GM19397 (cell line): ENCODE data around the gene TMEM54.

Experiments used
- ATAC-seq: cut with Tn5 transposase; IDR thresholded peaks from one replicate; pipeline ENCODE4 v1.9.1; 2021; ENCODE audit warnings: mild to moderate bottlenecking, moderate library complexity; ENCODE audit not compliant: unreplicated experiment

Gene TMEM54

DNA sequence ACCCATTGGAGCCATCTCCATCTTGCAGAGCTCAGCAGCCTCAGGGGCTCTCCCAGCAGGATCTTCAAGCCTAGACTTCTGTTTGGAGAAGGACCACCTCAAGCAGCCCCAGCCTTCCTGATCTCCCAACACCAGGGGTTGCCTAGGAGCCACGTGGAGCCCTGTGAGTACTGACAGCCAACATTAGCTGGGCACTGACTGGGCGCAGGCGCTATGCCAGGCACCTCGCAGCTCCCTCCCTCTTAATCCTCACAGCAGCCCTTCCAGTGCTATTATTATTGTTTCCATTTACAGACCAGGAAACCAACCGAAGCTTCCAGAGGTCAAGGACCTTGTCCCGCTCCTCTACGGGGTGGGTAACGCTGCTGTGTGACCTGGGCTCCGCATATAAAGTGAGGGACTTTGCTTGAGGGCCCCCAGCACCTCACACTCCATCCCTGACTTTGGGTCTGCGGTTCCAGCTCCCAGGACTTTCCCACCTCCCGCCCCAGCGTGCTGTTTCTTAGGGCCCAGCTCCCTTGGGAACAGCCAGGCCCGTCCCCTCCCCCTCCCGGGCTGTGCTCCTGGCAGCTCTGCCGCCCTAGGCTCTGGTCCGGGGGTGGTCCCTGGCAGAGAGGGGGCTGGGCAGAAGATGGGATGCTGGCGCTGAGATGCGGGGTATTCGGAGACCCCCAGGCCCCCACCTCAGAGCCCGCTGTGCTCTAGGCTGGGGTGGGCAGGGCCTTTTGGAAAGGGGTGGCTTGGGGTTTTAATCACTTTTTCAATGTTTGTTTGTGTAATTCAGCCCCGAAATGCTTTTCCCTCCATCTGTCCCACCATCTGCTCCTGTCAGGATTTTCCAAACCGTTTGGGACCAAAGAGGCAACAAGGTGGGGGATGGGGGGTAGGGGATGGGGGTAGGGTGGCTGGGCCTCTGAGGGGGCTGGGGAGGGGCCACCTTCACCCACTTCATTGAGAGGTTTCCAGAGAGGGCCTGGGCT is 19.0 kb downstream of the TMEM54 start:
- ATAC-seq, result no peak

- no peak for ATAC-seq
Measured at GRCh38 chr1:32881291-32881690, 19.9 kb downstream of the TMEM54 start.

DNA sequence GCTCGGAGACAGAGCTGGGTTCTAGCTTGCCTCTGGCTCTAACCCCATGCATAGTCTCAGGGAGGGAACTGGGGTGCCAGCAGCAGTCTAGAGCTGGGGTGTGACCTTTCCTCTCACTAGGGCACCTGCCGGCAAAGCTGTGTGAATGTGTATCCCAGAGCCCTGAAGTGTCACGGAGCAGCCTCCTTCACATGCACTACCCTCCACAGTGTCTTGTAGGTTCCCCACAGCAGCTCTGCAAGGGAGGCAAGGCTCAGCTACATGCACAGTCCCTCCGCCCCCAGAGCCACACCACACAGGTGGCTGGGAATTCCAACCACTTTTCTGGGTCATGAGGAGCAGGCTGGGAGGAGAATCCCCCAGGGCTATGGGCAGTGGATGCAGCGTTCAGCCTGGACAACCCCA is 22.6 kb downstream of the TMEM54 start:
- no peak for ATAC-seq

GRCh38 chr1:32878183-32878582 is 23.0 kb downstream of the TMEM54 start:
- ATAC-seq, result no peak

- ATAC-seq, result no peak
Measured at GRCh38 chr1:32877211-32878110, 23.7 kb downstream of the TMEM54 start.

GRCh38 chr1:32876341-32877210 is 24.6 kb downstream of the TMEM54 start:
- no peak for ATAC-seq

DNA sequence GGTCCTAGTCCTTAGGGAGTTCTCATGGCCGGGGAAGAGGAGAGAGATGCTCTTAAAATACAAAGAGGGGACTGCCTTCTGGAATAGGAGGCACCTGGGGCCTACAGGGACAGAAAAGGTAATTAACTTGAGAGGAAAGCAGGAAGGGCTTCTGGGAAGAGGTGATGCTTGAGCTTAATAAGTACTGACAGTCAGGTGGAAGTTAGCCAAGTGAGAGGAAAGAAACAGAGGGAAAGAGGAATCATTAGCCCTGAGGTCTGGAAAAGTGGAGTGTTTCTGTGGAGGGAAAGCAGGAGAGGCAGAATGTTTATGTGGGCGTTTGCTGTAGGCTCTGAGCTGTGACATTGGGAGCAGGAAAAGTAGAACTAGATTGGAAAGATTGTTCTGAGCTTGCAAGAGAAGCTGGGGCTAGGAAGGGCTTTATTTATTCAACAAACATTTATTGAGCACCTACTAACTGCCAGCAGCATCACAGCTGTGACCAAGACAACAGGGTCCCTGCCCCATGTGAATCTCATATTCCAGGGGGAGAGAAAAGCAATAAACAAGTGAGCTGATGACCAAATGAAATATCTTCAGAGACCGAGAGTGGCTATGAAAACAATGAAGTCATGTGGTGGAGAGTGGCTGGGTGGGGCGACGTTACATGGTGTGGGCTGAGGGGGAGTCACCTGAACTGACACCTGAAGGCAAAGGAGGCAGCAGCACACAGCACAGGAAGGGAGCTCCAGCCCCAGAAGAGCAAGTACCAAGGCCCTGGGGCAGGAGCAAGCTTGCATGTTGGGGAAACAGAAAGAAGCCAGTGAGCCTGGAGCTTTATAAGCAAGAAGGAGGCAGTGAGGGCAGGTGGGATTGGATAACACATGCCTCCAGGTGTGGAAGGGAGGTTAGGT is 26.1 kb downstream of the TMEM54 start:
- ATAC-seq, result no peak

- no peak for ATAC-seq
Measured at GRCh38 chr1:32873484-32873883, 27.7 kb downstream of the TMEM54 start.

- no peak for ATAC-seq
Measured at GRCh38 chr1:32872192-32872460, 29.1 kb downstream of the TMEM54 start.

DNA sequence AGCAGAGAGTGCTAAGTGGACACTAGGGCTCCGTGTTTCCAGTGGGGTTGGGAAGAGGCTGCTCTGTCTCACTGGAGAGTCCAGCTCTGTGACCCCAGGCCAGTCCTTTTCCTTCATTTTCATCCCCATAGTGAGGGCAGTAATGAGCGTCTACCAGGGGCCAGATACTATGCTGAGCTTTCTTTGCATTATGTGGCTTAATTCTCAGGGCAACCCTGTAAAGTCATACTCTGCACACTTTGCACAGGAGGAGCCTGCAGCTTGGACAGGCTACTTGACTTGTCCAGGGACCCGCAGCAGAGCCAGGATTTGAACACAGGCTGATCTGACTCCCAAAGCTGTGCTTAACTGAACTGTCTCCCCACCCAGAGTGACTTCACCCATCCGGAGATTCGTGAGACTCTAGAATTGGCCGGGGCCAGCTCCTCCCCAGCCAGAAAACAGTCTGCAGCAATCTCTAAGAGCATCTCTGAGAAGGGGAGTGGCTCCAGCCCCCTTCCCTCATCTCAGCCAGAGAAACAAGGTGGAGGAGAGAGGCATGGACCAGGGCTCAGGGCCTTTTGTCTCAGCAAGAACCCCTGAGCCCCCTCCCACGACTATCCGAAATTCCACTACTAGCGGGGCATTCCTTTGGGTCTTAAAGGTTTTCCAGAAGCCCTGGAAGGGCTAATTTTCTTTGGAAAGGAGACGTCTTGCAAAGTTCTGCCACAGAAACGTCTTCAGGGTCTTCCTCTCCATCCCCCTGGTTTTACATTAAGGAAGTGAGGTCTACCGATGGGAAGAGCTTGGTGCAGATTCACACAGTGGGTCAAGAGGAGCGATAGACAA is 29.6 kb downstream of the TMEM54 start:
- ATAC-seq, result no peak

- no peak for ATAC-seq
Measured at GRCh38 chr1:32870615-32871363, 30.4 kb downstream of the TMEM54 start, which contains the start of gene FNDC5. Gene FNDC5 (minus strand): TSS chr1:32870912.

DNA sequence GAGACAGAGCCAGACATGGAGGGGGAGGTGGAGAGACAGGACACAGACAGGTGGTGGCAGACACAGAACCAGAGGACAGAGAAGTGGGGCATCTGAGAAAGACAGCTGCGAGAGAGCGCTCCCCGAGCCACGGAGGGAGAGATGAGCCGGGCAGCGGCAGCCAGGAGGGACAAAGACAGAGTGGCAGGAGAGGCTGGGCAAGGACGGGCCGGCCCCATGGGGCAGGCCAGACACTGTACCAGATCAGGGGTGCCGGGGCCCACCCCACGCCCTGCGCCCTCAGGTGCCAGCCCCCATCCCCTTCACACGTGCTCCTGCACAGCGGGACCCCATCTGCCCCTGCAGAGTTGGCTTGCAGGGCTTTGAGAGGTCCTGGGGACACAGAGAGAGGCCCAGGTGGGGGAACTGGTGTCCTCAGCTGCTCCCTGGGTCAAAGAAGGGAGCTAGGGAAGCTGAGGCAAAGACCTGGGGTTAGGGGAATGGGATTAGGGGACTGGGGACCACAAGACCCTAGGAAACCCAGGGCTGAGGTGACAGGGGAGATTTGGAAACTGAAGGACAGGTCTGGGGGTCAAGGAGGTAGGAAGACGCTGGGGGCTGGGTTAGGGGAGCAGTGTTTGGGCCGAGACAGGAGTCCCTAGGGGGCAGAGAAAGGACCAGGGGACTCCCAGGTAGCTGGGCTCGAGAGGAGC is 31.1 kb downstream of the TMEM54 start:
- no peak for ATAC-seq

- ATAC-seq, result no peak
Measured at GRCh38 chr1:32868806-32869455, 32.3 kb downstream of the TMEM54 start.

GRCh38 chr1:32868085-32868484 is 33.1 kb downstream of the TMEM54 start:
- ATAC-seq, result no peak

DNA sequence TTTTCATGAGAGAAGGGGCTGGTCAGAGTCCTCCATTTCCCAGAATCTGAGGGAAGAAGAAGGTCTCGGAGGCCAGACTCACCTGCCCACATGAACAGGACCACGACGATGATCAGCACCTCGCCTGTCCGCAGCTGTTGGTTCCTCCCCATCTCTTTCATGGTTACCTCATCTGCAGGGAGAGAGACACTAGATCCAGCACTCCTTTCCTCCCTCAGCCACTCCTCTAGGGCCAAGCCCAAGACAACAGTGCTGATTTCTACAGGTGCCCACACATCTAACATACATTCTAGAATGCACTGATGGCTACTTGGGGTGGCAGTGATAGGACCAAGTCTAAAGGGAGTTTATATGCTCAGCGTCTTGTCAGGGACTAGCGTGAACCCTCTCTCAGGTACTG is 33.5 kb downstream of the TMEM54 start:
- no peak for ATAC-seq

GRCh38 chr1:32867151-32867550 is 34.0 kb downstream of the TMEM54 start:
- no peak for ATAC-seq
